ENCODE data around the gene WHRN.
A peak's percentile ranks its signal among the peaks of the same experiment; 100 is the strongest.

Gene WHRN

GRCh38 chr9:114491430-114492003, 13.8 kb downstream of the WHRN start:
- DNase-seq (ENCODE audit: low read depth) = no peak

GRCh38 chr9:114489928-114490327, 15.3 kb downstream of the WHRN start:
- no peak for DNase-seq (ENCODE audit: low read depth)

GRCh38 chr9:114488398-114489129, 16.7 kb downstream of the WHRN start:
- DNase-seq (ENCODE audit: low read depth) = no peak

- peak; percentile 32 for DNase-seq (ENCODE audit: low read depth)
Observed at GRCh38 chr9:114487607-114488300, 17.5 kb downstream of the WHRN start.

GRCh38 chr9:114486205-114486963, 18.9 kb downstream of the WHRN start:
- no peak for DNase-seq (ENCODE audit: low read depth)

GRCh38 chr9:114484854-114485443, 20.3 kb downstream of the WHRN start:
- DNase-seq (ENCODE audit: low read depth) = peak; percentile 92

GRCh38 chr9:114484215-114484853, 20.9 kb downstream of the WHRN start:
- DNase-seq (ENCODE audit: low read depth) = no peak

GRCh38 chr9:114483499-114483898, 21.8 kb downstream of the WHRN start:
- no peak for DNase-seq (ENCODE audit: low read depth)

GRCh38 chr9:114482593-114482992, 22.7 kb downstream of the WHRN start:
- DNase-seq (ENCODE audit: low read depth) = no peak

GRCh38 chr9:114481789-114482188, 23.5 kb downstream of the WHRN start:
- no peak for DNase-seq (ENCODE audit: low read depth)

- no peak for DNase-seq (ENCODE audit: low read depth)
Observed at GRCh38 chr9:114480746-114481435, 24.4 kb downstream of the WHRN start.

- no peak for DNase-seq (ENCODE audit: low read depth)
Observed at GRCh38 chr9:114478871-114479270, 26.4 kb downstream of the WHRN start.

GRCh38 chr9:114478459-114478858, 26.8 kb downstream of the WHRN start:
- DNase-seq (ENCODE audit: low read depth) = no peak

- DNase-seq (ENCODE audit: low read depth) = no peak
Observed at GRCh38 chr9:114477642-114478041, 27.6 kb downstream of the WHRN start.

GRCh38 chr9:114476891-114477469, 28.3 kb downstream of the WHRN start:
- no peak for DNase-seq (ENCODE audit: low read depth)

GRCh38 chr9:114475412-114476135, 29.7 kb downstream of the WHRN start:
- no peak for DNase-seq (ENCODE audit: low read depth)

- DNase-seq (ENCODE audit: low read depth) = no peak
Observed at GRCh38 chr9:114474425-114474824, 30.8 kb downstream of the WHRN start.

- no peak for DNase-seq (ENCODE audit: low read depth)
Observed at GRCh38 chr9:114473447-114473801, 31.8 kb downstream of the WHRN start.

- DNase-seq (ENCODE audit: low read depth) = no peak
Observed at GRCh38 chr9:114472765-114473446, 32.4 kb downstream of the WHRN start.
